Activated T-helper 1 cell treated with anti-CD3 and anti-CD28 coated beads, Interleukin-12 subunit alpha, Interleukin-12 subunit beta, Interleukin-2, Interleukin-4 antibody, amounts not matched to agents 30 ng/mL and 10 ng/mL and 1 ng/mL, durations not matched to agents 14 hours and 24 hours and 36 hours (primary cell): ENCODE data around the gene SECISBP2. TPM values are rescaled to one million over a fixed set of nuclear protein-coding genes. Genes with fewer than 3 reads are reported as not detected.
"Not testable (repeated sequence)": the region's sequence is repeated elsewhere in the genome, so short reads cannot be mapped to it uniquely, and the experiment has no call there.

Source experiments
- DNase-seq: peaks from one replicate; pipeline ENCODE4 v3.0.0; 2021; ENCODE audit warnings: low spot score
- H3K27ac Mint-ChIP-seq: one replicate; pipeline ENCODE4 v1.8.0; 2021; ENCODE audit warnings: mild to moderate bottlenecking, mixed read lengths
- H3K27me3 Mint-ChIP-seq: one replicate; pipeline ENCODE4 v1.8.0; 2022; ENCODE audit warnings: mild to moderate bottlenecking, moderate library complexity, mixed read lengths; ENCODE audit not compliant: insufficient read depth
- H3K36me3 Mint-ChIP-seq: one replicate; pipeline ENCODE4 v1.8.0; 2021; ENCODE audit warnings: low read depth, mixed read lengths
- H3K4me1 Mint-ChIP-seq: one replicate; pipeline ENCODE4 v1.8.0; 2021; ENCODE audit warnings: low read depth, mixed read lengths
- H3K4me3 Mint-ChIP-seq: one replicate; pipeline ENCODE4 v1.8.0; 2021; ENCODE audit warnings: mild to moderate bottlenecking, moderate library complexity, mixed read lengths
- H3K9me3 Mint-ChIP-seq: one replicate; pipeline ENCODE4 v1.8.0; 2021; ENCODE audit warnings: mixed read lengths
- intact Hi-C: fragments of 100-400 bp; cut with micrococcal nuclease; formaldehyde crosslinking; loops from one replicate; pipeline ENCODE4 v1.15.1; 2024
- total RNA-seq: library from RNA; stranded (reverse); gene quantifications from 2 replicates; pipeline ENCODE4 v1.2.3, GENCODE V29; 2022

SECISBP2 gene
- total RNA-seq = 49.4 and 54.9 TPM in 2 replicates

GRCh38 chr9:89318123-89319014, at the start of gene SECISBP2:
SECISBP2 (plus strand) TSS chr9:89318500; CDS start chr9:89318577, 77 bp downstream.
- DNase-seq = peak; percentile 93
- H3K9me3 Mint-ChIP-seq = no peaks in the 10 kb centered on the region

GRCh38 chr9:89273528-89274279, 44.6 kb upstream of the SECISBP2 start:
- intact Hi-C loops = no loop called here
- Mint-ChIP-seq H3K4me3 (no peak overlapping the region), H3K4me1 (peaks cover 16% of the 10 kb centered on the region), H3K36me3 (peaks cover 11% of the 10 kb centered on the region), H3K9me3 (peaks cover 45% of the 10 kb centered on the region), H3K27ac (no peak overlapping the region), H3K27me3 (peaks cover 20% of the 10 kb centered on the region)
- DNase-seq = no peak

More at GRCh38 chr9:89318123-89319014, at the start of gene SECISBP2:
- Mint-ChIP-seq H3K36me3 (peaks cover 60% of the 10 kb centered on the region), H3K4me3 (peak within 1 kb of the TSS; percentile 90), H3K27me3 (no peaks in the 10 kb centered on the region), H3K27ac (peak within 1 kb of the TSS; percentile 95), H3K4me1 (peaks cover 72% of the 10 kb centered on the region)
- intact Hi-C loops = loop anchor here (1.0 to 10.0 kb wide), 11 partner anchors 8 to 1014 kb away; partner anchors contain the start of genes GADD45G, SEMA4D and SPIN1

- Mint-ChIP-seq H3K27ac (no peak overlapping the region), H3K36me3 (peaks cover 11% of the 10 kb centered on the region), H3K4me3 (no peak overlapping the region), H3K9me3 (peaks cover 41% of the 10 kb centered on the region), H3K27me3 (peaks cover 16% of the 10 kb centered on the region), H3K4me1 (peaks cover 20% of the 10 kb centered on the region)
- no peak for DNase-seq
- intact Hi-C loops = loop anchor here (5.0 kb wide), 1 partner anchor 93 kb away; no protein-coding TSS in a partner anchor
Measured at GRCh38 chr9:89274838-89275237, 43.5 kb upstream of the SECISBP2 start.

- DNase-seq, H3K27ac Mint-ChIP-seq, H3K4me3 Mint-ChIP-seq: not testable (repeated sequence)
- intact Hi-C loops = loop anchor here (5.0 kb wide), 1 partner anchor 94 kb away; no protein-coding TSS in a partner anchor
- Mint-ChIP-seq H3K27me3 (peaks cover 11% of the 10 kb centered on the region), H3K36me3 (peaks cover 11% of the 10 kb centered on the region), H3K9me3 (peaks cover 41% of the 10 kb centered on the region), H3K4me1 (peaks cover 20% of the 10 kb centered on the region)
Measured at GRCh38 chr9:89276040-89276439, 42.3 kb upstream of the SECISBP2 start.

GRCh38 chr9:89277043-89277442, 41.3 kb upstream of the SECISBP2 start:
- peaks cover 20% of the 10 kb centered on the region for H3K4me1 Mint-ChIP-seq
- peaks cover 6% of the 10 kb centered on the region for H3K27me3 Mint-ChIP-seq
- H3K27ac Mint-ChIP-seq = no peak overlapping the region
- no peak overlapping the region for H3K4me3 Mint-ChIP-seq
- peaks cover 37% of the 10 kb centered on the region for H3K9me3 Mint-ChIP-seq
- intact Hi-C loops = loop anchor here (5.0 kb wide), 1 partner anchor 95 kb away; no protein-coding TSS in a partner anchor
- DNase-seq = no peak
- peaks cover 9% of the 10 kb centered on the region for H3K36me3 Mint-ChIP-seq

- DNase-seq = no peak
- H3K4me1 Mint-ChIP-seq = peaks cover 20% of the 10 kb centered on the region
Measured at GRCh38 chr9:89277454-89277853, 40.8 kb upstream of the SECISBP2 start.

GRCh38 chr9:89278551-89278950, 39.7 kb upstream of the SECISBP2 start:
- intact Hi-C loops = loop anchor here (5.0 kb wide), 1 partner anchor 96 kb away; no protein-coding TSS in a partner anchor
- Mint-ChIP-seq H3K4me1 (peaks cover 20% of the 10 kb centered on the region), H3K27me3 (peaks cover 4% of the 10 kb centered on the region), H3K36me3 (peaks cover 9% of the 10 kb centered on the region), H3K27ac (no peak overlapping the region), H3K4me3 (no peak overlapping the region), H3K9me3 (peaks cover 25% of the 10 kb centered on the region)
- no peak for DNase-seq

More at GRCh38 chr9:89277454-89277853, 40.8 kb upstream of the SECISBP2 start:
- peaks cover 6% of the 10 kb centered on the region for H3K27me3 Mint-ChIP-seq
- H3K27ac Mint-ChIP-seq = no peak overlapping the region
- no peak overlapping the region for H3K4me3 Mint-ChIP-seq
- peaks cover 9% of the 10 kb centered on the region for H3K36me3 Mint-ChIP-seq
- H3K9me3 Mint-ChIP-seq = peaks cover 36% of the 10 kb centered on the region
- intact Hi-C loops = loop anchor here (5.0 kb wide), 1 partner anchor 95 kb away; no protein-coding TSS in a partner anchor

GRCh38 chr9:89278997-89279739, 39.1 kb upstream of the SECISBP2 start:
- intact Hi-C loops = loop anchor here (5.0 kb wide), 1 partner anchor 97 kb away; no protein-coding TSS in a partner anchor
- Mint-ChIP-seq H3K4me3 (no peak overlapping the region), H3K27ac (no peak overlapping the region), H3K4me1 (peaks cover 20% of the 10 kb centered on the region), H3K9me3 (peaks cover 19% of the 10 kb centered on the region), H3K36me3 (peaks cover 7% of the 10 kb centered on the region), H3K27me3 (peaks cover 4% of the 10 kb centered on the region)
- DNase-seq = no peak

GRCh38 chr9:89281106-89281505, 37.2 kb upstream of the SECISBP2 start:
- DNase-seq = no peak
- Mint-ChIP-seq H3K27ac (no peak overlapping the region), H3K36me3 (peaks cover 4% of the 10 kb centered on the region), H3K9me3 (peaks cover 7% of the 10 kb centered on the region), H3K4me1 (peaks cover 20% of the 10 kb centered on the region), H3K4me3 (no peak overlapping the region), H3K27me3 (peaks cover 5% of the 10 kb centered on the region)
- intact Hi-C loops = loop anchor here (5.0 kb wide), 1 partner anchor 54 kb away; no protein-coding TSS in a partner anchor

- DNase-seq, H3K27me3 Mint-ChIP-seq, H3K9me3 Mint-ChIP-seq, H3K4me3 Mint-ChIP-seq, H3K4me1 Mint-ChIP-seq, H3K36me3 Mint-ChIP-seq, H3K27ac Mint-ChIP-seq: not testable (repeated sequence)
- intact Hi-C loops = loop anchor here (5.0 kb wide), 1 partner anchor 55 kb away; no protein-coding TSS in a partner anchor
Measured at GRCh38 chr9:89282248-89282968, 35.9 kb upstream of the SECISBP2 start.

- H3K36me3 Mint-ChIP-seq = no peaks in the 10 kb centered on the region
- peaks cover 4% of the 10 kb centered on the region for H3K4me1 Mint-ChIP-seq
- intact Hi-C loops = loop anchor here (5.0 kb wide), 1 partner anchor 57 kb away; no protein-coding TSS in a partner anchor
- H3K27ac Mint-ChIP-seq = no peak overlapping the region
- no peak overlapping the region for H3K4me3 Mint-ChIP-seq
- peaks cover 5% of the 10 kb centered on the region for H3K27me3 Mint-ChIP-seq
- H3K9me3 Mint-ChIP-seq = no peaks in the 10 kb centered on the region
- DNase-seq = no peak
Measured at GRCh38 chr9:89284076-89284475, 34.2 kb upstream of the SECISBP2 start.
